ENCODE data around the gene TXNDC11. TPM values are rescaled to one million over a fixed set of nuclear protein-coding genes. Genes with fewer than 3 reads are reported as not detected.
A peak's percentile ranks its signal among the peaks of the same experiment; 100 is the strongest.

Gene TXNDC11
- total and polyA plus RNA-seq, 9 of the 15 experiments (the other 6 are each of a cell fraction or from before 2014, with no cell fraction given): 0.66 to 32.6 (median 26.2) TPM

DNA sequence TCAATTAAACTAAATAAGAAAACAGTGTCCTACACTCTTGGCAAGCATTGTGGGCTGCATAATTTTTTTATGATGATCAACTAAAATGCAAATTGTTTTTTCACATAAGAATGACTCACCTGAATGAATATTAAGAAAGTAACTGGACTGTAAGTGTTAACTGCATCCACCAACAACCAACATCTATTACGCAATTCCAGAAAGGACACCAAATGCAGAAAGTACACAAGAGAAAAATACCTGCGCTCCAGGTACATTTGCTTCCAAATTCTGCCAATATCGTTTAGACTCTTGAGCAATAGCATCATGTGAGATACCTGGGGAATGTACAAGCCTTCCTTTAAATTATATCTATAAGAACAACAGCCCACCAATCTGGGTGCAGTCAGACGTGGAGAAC lies 19.8 kb upstream of the TXNDC11 start:
- H3K27ac ChIP-seq (ENCODE audit: extremely low read depth, low read depth, low read length): no peak overlapping the region
- ChIA-PET POLR2A (interaction anchor here (1.0 kb wide), 1 partner anchor 14 kb away, joined by 3 read pairs; no protein-coding TSS in a partner anchor), CTCF (ENCODE audit: low intra/inter-chr PET ratio) (no interaction called here)
- H3K9me3 ChIP-seq (replicated peaks; ENCODE audit: control insufficient read depth, insufficient read depth, low read depth, low read length): no peaks in the 10 kb centered on the region
- DNase-seq (ENCODE audit: extremely low read depth in 1 of 4, low spot score in 3 of 4) (no peak), FAIRE-seq (no peak), ATAC-seq (no peak)
- intact Hi-C loops (cut with micrococcal nuclease) (no loop called here), in situ Hi-C loops (cut with MboI) (no loop called here)
- no peaks in the 10 kb centered on the region for H4K20me1 ChIP-seq (replicated peaks; ENCODE audit: control insufficient read depth, insufficient read depth, low read length)
- no peaks in the 10 kb centered on the region for H3K27me3 ChIP-seq (ENCODE audit: control insufficient read depth in 2 of 2, insufficient read depth in 2 of 2, low read length in 2 of 2)
- H3K36me3 ChIP-seq (ENCODE audit: control insufficient read depth, insufficient read depth, low read length): peaks cover 88% of the 10 kb centered on the region
- H3K9ac ChIP-seq (ENCODE audit: insufficient read depth in 1 of 2, low read depth in 2 of 2, low read length in 2 of 2): no peak overlapping the region
- H3K4me3 ChIP-seq: no peak overlapping the region
- H3K4me1 ChIP-seq (replicated peaks in 1 of 2; ENCODE audit: control insufficient read depth in 2 of 2, insufficient read depth in 2 of 2, low read length in 2 of 2): no peaks in the 10 kb centered on the region
- H2AFZ ChIP-seq (ENCODE audit: low read depth, low read length): no peak overlapping the region
- no peak overlapping the region for H3K4me2 ChIP-seq (ENCODE audit: insufficient read depth, low read length)
- 94% methylated on average over 4 of the region's 4 CpGs for WGBS (ENCODE audit: insufficient coverage, low coverage, missing lambda C conversion rate)
- no TSS peak for BruUV-seq (replicated peaks)
- H3K79me2 ChIP-seq (ENCODE audit: control insufficient read depth, insufficient read depth, low read length): no peaks in the 10 kb centered on the region
- no peaks in the 10 kb centered on the region for H3K9me1 ChIP-seq (ENCODE audit: control insufficient read depth, insufficient read depth, low read length)
- peak; percentile 91 for TF ChIP-seq CEBPB (tag; IDR thresholded peaks at IDR 0.05)
- peak; percentile 61 for TF ChIP-seq IRF9 (tag; IDR thresholded peaks at IDR 0.05)
- 0 out of 2 replicates have a peak, but pooled peaks have one; percentile 17 for TF ChIP-seq CEBPG (CRISPR knock-in tag; IDR thresholded peaks at IDR 0.05)
- peak; percentile 77 to 96 for TF ChIP-seq CEBPG (tag; conservative IDR thresholded peaks at IDR 0.05 in 1 of 2, IDR thresholded peaks at IDR 0.05 in 1 of 2)
- no peak for TF ChIP-seq KDM4B (IDR thresholded peaks at IDR 0.05; ENCODE audit: borderline replicate concordance in 2 of 2, low read depth in 1 of 2)
